Measurements from ENCODE around the gene GRIP1. TPM values are rescaled to one million over a fixed set of nuclear protein-coding genes. Genes with fewer than 3 reads are reported as not detected.

Gene GRIP1
- polyA plus RNA-seq, 2 donors, result 1.5 to 2.4 TPM

- Histone ChIP-seq H3K27ac (ENCODE audit: low read depth in 2 of 2, low read length in 1 of 2) (no peak overlapping the region), H3K9me3 (ENCODE audit: control insufficient read depth in 2 of 2, insufficient read depth in 1 of 2, low read depth in 1 of 2, low read length in 1 of 2) (no peaks in the 10 kb centered on the region), H3K27me3 (ENCODE audit: control insufficient read depth in 1 of 2, insufficient read depth in 2 of 2, low read length in 2 of 2) (no peaks in the 10 kb centered on the region)
These were observed 123.8 kb downstream of the GRIP1 start for GRCh38 chr12:66555113-66555512.

GRCh38 chr12:66552716-66553115, 126.2 kb downstream of the GRIP1 start:
- Histone ChIP-seq H3K36me3 (ENCODE audit: control insufficient read depth in 2 of 2, insufficient read depth in 2 of 2, low read length in 1 of 2) (no peaks in the 10 kb centered on the region), H3K4me3 (ENCODE audit: low read depth in 1 of 2, low read length in 2 of 2) (no peak overlapping the region), H3K27me3 (ENCODE audit: control insufficient read depth in 1 of 2, insufficient read depth in 2 of 2, low read length in 2 of 2) (no peaks in the 10 kb centered on the region), H3K9me3 (ENCODE audit: control insufficient read depth in 2 of 2, insufficient read depth in 1 of 2, low read depth in 1 of 2, low read length in 1 of 2) (no peaks in the 10 kb centered on the region), H3K4me1 (ENCODE audit: control insufficient read depth in 2 of 2, insufficient read depth in 2 of 2, low read length in 1 of 2) (no peaks in the 10 kb centered on the region), H3K27ac (ENCODE audit: low read depth in 2 of 2, low read length in 1 of 2) (no peak overlapping the region)

More at GRCh38 chr12:66555113-66555512, 123.8 kb downstream of the GRIP1 start:
- H3K36me3 ChIP-seq (ENCODE audit: control insufficient read depth in 2 of 2, insufficient read depth in 2 of 2, low read length in 1 of 2), result no peaks in the 10 kb centered on the region
- 90 to 91% methylated on average over 3 of the region's 3 CpGs for WGBS, 2 donors
- H3K4me3 ChIP-seq (ENCODE audit: low read depth in 1 of 2, low read length in 2 of 2), result no peak overlapping the region
- no peaks in the 10 kb centered on the region for H3K4me1 ChIP-seq (ENCODE audit: control insufficient read depth in 2 of 2, insufficient read depth in 2 of 2, low read length in 1 of 2)

GRCh38 chr12:66550626-66551025, 128.2 kb downstream of the GRIP1 start:
- Histone ChIP-seq H3K36me3 (ENCODE audit: control insufficient read depth in 2 of 2, insufficient read depth in 2 of 2, low read length in 1 of 2) (no peaks in the 10 kb centered on the region), H3K27me3 (ENCODE audit: control insufficient read depth in 1 of 2, insufficient read depth in 2 of 2, low read length in 2 of 2) (no peaks in the 10 kb centered on the region), H3K4me3 (ENCODE audit: low read depth in 1 of 2, low read length in 2 of 2) (no peak overlapping the region), H3K4me1 (ENCODE audit: control insufficient read depth in 2 of 2, insufficient read depth in 2 of 2, low read length in 1 of 2) (no peaks in the 10 kb centered on the region), H3K27ac (ENCODE audit: low read depth in 2 of 2, low read length in 1 of 2) (no peak overlapping the region), H3K9me3 (ENCODE audit: control insufficient read depth in 2 of 2, insufficient read depth in 1 of 2, low read depth in 1 of 2, low read length in 1 of 2) (no peaks in the 10 kb centered on the region)
- 82 to 87% methylated on average over 5 of the region's 5 CpGs for whole genome bisulfite sequencing, 2 donors

GRCh38 chr12:66549050-66549389, 129.9 kb downstream of the GRIP1 start:
- H3K9me3 ChIP-seq (ENCODE audit: control insufficient read depth in 2 of 2, insufficient read depth in 1 of 2, low read depth in 1 of 2, low read length in 1 of 2), result no peaks in the 10 kb centered on the region
- H3K27ac ChIP-seq (ENCODE audit: low read depth in 2 of 2, low read length in 1 of 2), result no peak overlapping the region
- H3K27me3 ChIP-seq (ENCODE audit: control insufficient read depth in 1 of 2, insufficient read depth in 2 of 2, low read length in 2 of 2), result no peaks in the 10 kb centered on the region
- H3K4me1 ChIP-seq (ENCODE audit: control insufficient read depth in 2 of 2, insufficient read depth in 2 of 2, low read length in 1 of 2), result no peaks in the 10 kb centered on the region
- WGBS, 2 donors, result 65 to 76% methylated on average over 2 of the region's 2 CpGs
- H3K4me3 ChIP-seq (ENCODE audit: low read depth in 1 of 2, low read length in 2 of 2), result no peak overlapping the region
- no peaks in the 10 kb centered on the region for H3K36me3 ChIP-seq (ENCODE audit: control insufficient read depth in 2 of 2, insufficient read depth in 2 of 2, low read length in 1 of 2)

- Histone ChIP-seq H3K27ac (ENCODE audit: low read depth in 2 of 2, low read length in 1 of 2) (no peak overlapping the region), H3K4me3 (ENCODE audit: low read depth in 1 of 2, low read length in 2 of 2) (no peak overlapping the region), H3K36me3 (ENCODE audit: control insufficient read depth in 2 of 2, insufficient read depth in 2 of 2, low read length in 1 of 2) (no peaks in the 10 kb centered on the region), H3K9me3 (ENCODE audit: control insufficient read depth in 2 of 2, insufficient read depth in 1 of 2, low read depth in 1 of 2, low read length in 1 of 2) (no peaks in the 10 kb centered on the region), H3K27me3 (ENCODE audit: control insufficient read depth in 1 of 2, insufficient read depth in 2 of 2, low read length in 2 of 2) (no peaks in the 10 kb centered on the region), H3K4me1 (ENCODE audit: control insufficient read depth in 2 of 2, insufficient read depth in 2 of 2, low read length in 1 of 2) (no peaks in the 10 kb centered on the region)
- WGBS, 2 donors, result 82 to 84% methylated on average over 4 of the region's 4 CpGs
These were observed 130.4 kb downstream of the GRIP1 start for GRCh38 chr12:66548338-66549049.

GRCh38 chr12:66541426-66541825, 137.4 kb downstream of the GRIP1 start:
- no peak overlapping the region for H3K4me3 ChIP-seq (ENCODE audit: low read depth in 1 of 2, low read length in 2 of 2)
- WGBS, 2 donors, result 65 to 79% methylated on average over 1 of the region's 1 CpG
- H3K27me3 ChIP-seq (ENCODE audit: control insufficient read depth in 1 of 2, insufficient read depth in 2 of 2, low read length in 2 of 2), result no peaks in the 10 kb centered on the region
- H3K36me3 ChIP-seq (ENCODE audit: control insufficient read depth in 2 of 2, insufficient read depth in 2 of 2, low read length in 1 of 2), result no peaks in the 10 kb centered on the region
- H3K4me1 ChIP-seq (ENCODE audit: control insufficient read depth in 2 of 2, insufficient read depth in 2 of 2, low read length in 1 of 2), result no peaks in the 10 kb centered on the region
- no peaks in the 10 kb centered on the region for H3K9me3 ChIP-seq (ENCODE audit: control insufficient read depth in 2 of 2, insufficient read depth in 1 of 2, low read depth in 1 of 2, low read length in 1 of 2)
- H3K27ac ChIP-seq (ENCODE audit: low read depth in 2 of 2, low read length in 1 of 2), result no peak overlapping the region

GRCh38 chr12:66539431-66539830, 139.4 kb downstream of the GRIP1 start:
- H3K9me3 ChIP-seq (ENCODE audit: control insufficient read depth in 2 of 2, insufficient read depth in 1 of 2, low read depth in 1 of 2, low read length in 1 of 2), result no peaks in the 10 kb centered on the region
- no peaks in the 10 kb centered on the region for H3K27me3 ChIP-seq (ENCODE audit: control insufficient read depth in 1 of 2, insufficient read depth in 2 of 2, low read length in 2 of 2)
- H3K27ac ChIP-seq (ENCODE audit: low read depth in 2 of 2, low read length in 1 of 2), result no peak overlapping the region
- no peaks in the 10 kb centered on the region for H3K4me1 ChIP-seq (ENCODE audit: control insufficient read depth in 2 of 2, insufficient read depth in 2 of 2, low read length in 1 of 2)
- H3K36me3 ChIP-seq (ENCODE audit: control insufficient read depth in 2 of 2, insufficient read depth in 2 of 2, low read length in 1 of 2), result no peaks in the 10 kb centered on the region
- H3K4me3 ChIP-seq (ENCODE audit: low read depth in 1 of 2, low read length in 2 of 2), result no peak overlapping the region

GRCh38 chr12:66538970-66539369, 139.9 kb downstream of the GRIP1 start:
- 90 to 93% methylated on average over 4 of the region's 4 CpGs for WGBS, 2 donors
- no peaks in the 10 kb centered on the region for H3K9me3 ChIP-seq (ENCODE audit: control insufficient read depth in 2 of 2, insufficient read depth in 1 of 2, low read depth in 1 of 2, low read length in 1 of 2)
- no peaks in the 10 kb centered on the region for H3K27me3 ChIP-seq (ENCODE audit: control insufficient read depth in 1 of 2, insufficient read depth in 2 of 2, low read length in 2 of 2)
- no peaks in the 10 kb centered on the region for H3K4me1 ChIP-seq (ENCODE audit: control insufficient read depth in 2 of 2, insufficient read depth in 2 of 2, low read length in 1 of 2)
- H3K27ac ChIP-seq (ENCODE audit: low read depth in 2 of 2, low read length in 1 of 2), result no peak overlapping the region
- H3K36me3 ChIP-seq (ENCODE audit: control insufficient read depth in 2 of 2, insufficient read depth in 2 of 2, low read length in 1 of 2), result no peaks in the 10 kb centered on the region
- no peak overlapping the region for H3K4me3 ChIP-seq (ENCODE audit: low read depth in 1 of 2, low read length in 2 of 2)

GRCh38 chr12:66537876-66538275, 141.0 kb downstream of the GRIP1 start:
- H3K4me3 ChIP-seq (ENCODE audit: low read depth in 1 of 2, low read length in 2 of 2), result no peak overlapping the region
- H3K4me1 ChIP-seq (ENCODE audit: control insufficient read depth in 2 of 2, insufficient read depth in 2 of 2, low read length in 1 of 2), result no peaks in the 10 kb centered on the region
- no peaks in the 10 kb centered on the region for H3K36me3 ChIP-seq (ENCODE audit: control insufficient read depth in 2 of 2, insufficient read depth in 2 of 2, low read length in 1 of 2)
- H3K9me3 ChIP-seq (ENCODE audit: control insufficient read depth in 2 of 2, insufficient read depth in 1 of 2, low read depth in 1 of 2, low read length in 1 of 2), result no peaks in the 10 kb centered on the region
- no peak overlapping the region for H3K27ac ChIP-seq (ENCODE audit: low read depth in 2 of 2, low read length in 1 of 2)
- no peaks in the 10 kb centered on the region for H3K27me3 ChIP-seq (ENCODE audit: control insufficient read depth in 1 of 2, insufficient read depth in 2 of 2, low read length in 2 of 2)
- 94 to 96% methylated on average over 3 of the region's 3 CpGs for WGBS, 2 donors

GRCh38 chr12:66533767-66534166, 145.1 kb downstream of the GRIP1 start:
- Histone ChIP-seq H3K27ac (ENCODE audit: low read depth in 2 of 2, low read length in 1 of 2) (no peak overlapping the region), H3K36me3 (ENCODE audit: control insufficient read depth in 2 of 2, insufficient read depth in 2 of 2, low read length in 1 of 2) (no peaks in the 10 kb centered on the region), H3K27me3 (ENCODE audit: control insufficient read depth in 1 of 2, insufficient read depth in 2 of 2, low read length in 2 of 2) (no peaks in the 10 kb centered on the region), H3K4me1 (ENCODE audit: control insufficient read depth in 2 of 2, insufficient read depth in 2 of 2, low read length in 1 of 2) (no peaks in the 10 kb centered on the region), H3K9me3 (ENCODE audit: control insufficient read depth in 2 of 2, insufficient read depth in 1 of 2, low read depth in 1 of 2, low read length in 1 of 2) (no peaks in the 10 kb centered on the region), H3K4me3 (ENCODE audit: low read depth in 1 of 2, low read length in 2 of 2) (no peak overlapping the region)
- WGBS, 2 donors, result 88 to 93% methylated on average over 2 of the region's 2 CpGs

Measured in esophagus (tissue), 2 donors.